Measurements from ENCODE around the gene ABHD2. TPM values are rescaled to one million over a fixed set of nuclear protein-coding genes. Genes with fewer than 3 reads are reported as not detected.
"Not testable (repeated sequence)": the region's sequence is repeated elsewhere in the genome, so short reads cannot be mapped to it uniquely, and the experiment has no call there.

Gene ABHD2
- total RNA-seq, 1 donor from 2014 or later = 32.3 TPM

GRCh38 chr15:89243691-89244573, 155.7 kb downstream of the ABHD2 start, which contains the start of gene FANCI:
Gene FANCI, plus strand, starts transcription at chr15:89243979. Its CDS starts 3,669 bp downstream, at chr15:89247648.
- Mint-ChIP-seq H3K27me3 (ENCODE audit: unreplicated experiment) (peaks cover 17% of the 10 kb centered on the region), H3K27ac (ENCODE audit: unreplicated experiment) (peak within 1 kb of the TSS; percentile 95), H3K4me1 (ENCODE audit: unreplicated experiment) (peaks cover 17% of the 10 kb centered on the region), H3K4me3 (ENCODE audit: unreplicated experiment) (peak within 1 kb of the TSS; percentile 97), H3K36me3 (ENCODE audit: low read depth, unreplicated experiment) (peaks cover 6% of the 10 kb centered on the region), H3K9me3 (ENCODE audit: unreplicated experiment) (no peaks in the 10 kb centered on the region)
- peak; percentile 91 for DNase-seq (ENCODE audit: low spot score)
- TF ChIP-seq, protein P1, sequence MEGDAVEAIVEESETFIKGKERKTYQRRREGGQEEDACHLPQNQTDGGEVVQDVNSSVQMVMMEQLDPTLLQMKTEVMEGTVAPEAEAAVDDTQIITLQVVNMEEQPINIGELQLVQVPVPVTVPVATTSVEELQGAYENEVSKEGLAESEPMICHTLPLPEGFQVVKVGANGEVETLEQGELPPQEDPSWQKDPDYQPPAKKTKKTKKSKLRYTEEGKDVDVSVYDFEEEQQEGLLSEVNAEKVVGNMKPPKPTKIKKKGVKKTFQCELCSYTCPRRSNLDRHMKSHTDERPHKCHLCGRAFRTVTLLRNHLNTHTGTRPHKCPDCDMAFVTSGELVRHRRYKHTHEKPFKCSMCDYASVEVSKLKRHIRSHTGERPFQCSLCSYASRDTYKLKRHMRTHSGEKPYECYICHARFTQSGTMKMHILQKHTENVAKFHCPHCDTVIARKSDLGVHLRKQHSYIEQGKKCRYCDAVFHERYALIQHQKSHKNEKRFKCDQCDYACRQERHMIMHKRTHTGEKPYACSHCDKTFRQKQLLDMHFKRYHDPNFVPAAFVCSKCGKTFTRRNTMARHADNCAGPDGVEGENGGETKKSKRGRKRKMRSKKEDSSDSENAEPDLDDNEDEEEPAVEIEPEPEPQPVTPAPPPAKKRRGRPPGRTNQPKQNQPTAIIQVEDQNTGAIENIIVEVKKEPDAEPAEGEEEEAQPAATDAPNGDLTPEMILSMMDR (IDR thresholded peaks at IDR 0.05; ENCODE audit: unreplicated experiment) = peak; percentile 26

- TF ChIP-seq, protein P1 (IDR thresholded peaks at IDR 0.05; ENCODE audit: unreplicated experiment) = no peak
- Mint-ChIP-seq H3K36me3 (ENCODE audit: low read depth, unreplicated experiment) (peaks cover 9% of the 10 kb centered on the region), H3K27me3 (ENCODE audit: unreplicated experiment) (peaks cover 17% of the 10 kb centered on the region), H3K4me3 (ENCODE audit: unreplicated experiment) (peak overlapping the region; percentile 97), H3K9me3 (ENCODE audit: unreplicated experiment) (no peaks in the 10 kb centered on the region), H3K4me1 (ENCODE audit: unreplicated experiment) (peaks cover 17% of the 10 kb centered on the region), H3K27ac (ENCODE audit: unreplicated experiment) (peak overlapping the region; percentile 95)
- DNase-seq (ENCODE audit: low spot score) = no peak
Measured at GRCh38 chr15:89244574-89244903, 156.3 kb downstream of the ABHD2 start.

DNA sequence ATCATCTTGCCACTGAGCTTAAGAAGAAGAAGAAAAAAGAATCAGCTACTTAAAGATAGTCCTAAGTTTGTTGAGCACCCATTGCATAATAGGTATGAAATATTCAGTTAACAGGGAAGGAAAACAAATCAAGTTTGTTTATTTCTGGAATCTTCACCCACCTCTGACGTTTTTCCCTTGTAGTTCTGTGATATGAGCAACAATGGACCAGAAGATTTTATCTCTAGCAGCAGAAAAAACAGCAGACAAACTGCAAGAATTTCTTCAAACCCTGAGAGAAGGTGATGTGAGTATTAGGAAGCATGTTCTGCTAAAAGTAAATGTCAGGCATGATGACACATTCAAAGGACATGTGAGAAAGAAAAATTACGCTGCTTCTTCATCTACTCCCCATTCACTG, 159.2 kb downstream of the ABHD2 start:
- Mint-ChIP-seq H3K4me1 (ENCODE audit: unreplicated experiment) (peaks cover 17% of the 10 kb centered on the region), H3K9me3 (ENCODE audit: unreplicated experiment) (no peaks in the 10 kb centered on the region), H3K36me3 (ENCODE audit: low read depth, unreplicated experiment) (peaks cover 9% of the 10 kb centered on the region), H3K27ac (ENCODE audit: unreplicated experiment) (no peak overlapping the region), H3K4me3 (ENCODE audit: unreplicated experiment) (no peak overlapping the region), H3K27me3 (ENCODE audit: unreplicated experiment) (peaks cover 10% of the 10 kb centered on the region)
- TF ChIP-seq, protein P1 (IDR thresholded peaks at IDR 0.05; ENCODE audit: unreplicated experiment) = no peak
- no peak for DNase-seq (ENCODE audit: low spot score)

DNA sequence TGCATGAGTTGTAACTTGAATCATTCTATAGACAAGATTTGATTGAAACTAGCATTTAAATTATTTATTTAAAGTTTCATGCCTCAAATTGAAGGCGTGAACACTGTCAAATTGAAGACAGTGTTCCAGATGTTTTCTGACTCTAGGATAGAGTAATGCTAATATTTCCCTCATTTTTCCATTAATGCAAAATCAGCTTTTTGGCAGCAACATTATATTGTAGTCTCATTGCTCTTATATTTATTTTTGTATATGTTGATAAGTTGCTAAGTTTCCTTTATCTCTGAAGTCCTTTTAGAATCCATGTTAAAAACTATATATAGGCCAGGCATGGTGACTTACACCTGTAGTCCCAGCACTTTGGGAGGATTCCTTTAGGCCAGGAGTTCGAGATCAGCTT, 160.3 kb downstream of the ABHD2 start:
- no peaks in the 10 kb centered on the region for H3K9me3 Mint-ChIP-seq (ENCODE audit: unreplicated experiment)
- TF ChIP-seq, protein P1 (IDR thresholded peaks at IDR 0.05; ENCODE audit: unreplicated experiment) = no peak
- H3K4me3 Mint-ChIP-seq (ENCODE audit: unreplicated experiment) = no peak overlapping the region
- H3K27ac Mint-ChIP-seq (ENCODE audit: unreplicated experiment) = no peak overlapping the region
- H3K4me1 Mint-ChIP-seq (ENCODE audit: unreplicated experiment) = peaks cover 11% of the 10 kb centered on the region
- peaks cover 4% of the 10 kb centered on the region for H3K27me3 Mint-ChIP-seq (ENCODE audit: unreplicated experiment)
- H3K36me3 Mint-ChIP-seq (ENCODE audit: low read depth, unreplicated experiment) = peaks cover 9% of the 10 kb centered on the region
- DNase-seq (ENCODE audit: low spot score) = no peak

DNA sequence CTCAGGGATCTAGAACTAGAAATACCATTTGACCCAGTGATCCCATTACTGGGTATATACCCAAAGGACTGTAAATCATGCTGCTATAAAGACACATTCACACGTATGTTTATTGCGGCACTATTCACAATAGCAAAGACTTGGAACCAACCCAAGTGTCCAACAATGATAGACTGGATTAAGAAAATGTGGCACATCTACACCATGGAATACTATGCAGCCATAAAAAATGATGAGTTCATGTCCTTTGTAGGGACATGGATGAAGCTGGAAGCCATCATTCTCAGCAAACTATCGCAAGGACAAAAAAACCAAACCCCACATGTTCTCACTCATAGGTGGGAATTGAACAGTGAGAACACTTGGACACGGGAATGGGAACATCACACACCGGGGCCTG, 161.9 kb downstream of the ABHD2 start:
- not testable (repeated sequence) for H3K9me3 Mint-ChIP-seq (ENCODE audit: unreplicated experiment); DNase-seq (ENCODE audit: low spot score); H3K27ac Mint-ChIP-seq (ENCODE audit: unreplicated experiment); H3K4me3 Mint-ChIP-seq (ENCODE audit: unreplicated experiment); H3K36me3 Mint-ChIP-seq (ENCODE audit: low read depth, unreplicated experiment); H3K27me3 Mint-ChIP-seq (ENCODE audit: unreplicated experiment); H3K4me1 Mint-ChIP-seq (ENCODE audit: unreplicated experiment)

Other genes with a start within 250 kb of the ABHD2 start
- gene HAPLN3, start 192.9 kb upstream of the ABHD2 start, total RNA-seq (ENCODE audit: unreplicated experiment) = 137 TPM
- 113 TPM for gene MFGE8, start 175.1 kb upstream of the ABHD2 start, total RNA-seq (ENCODE audit: unreplicated experiment)
- not detected for gene RLBP1, start 133.1 kb downstream of the ABHD2 start, total RNA-seq (ENCODE audit: unreplicated experiment)
- 28.6 TPM for gene FANCI, start 155.5 kb downstream of the ABHD2 start, total RNA-seq (ENCODE audit: unreplicated experiment)
- gene POLG, start 246.4 kb downstream of the ABHD2 start, total RNA-seq (ENCODE audit: unreplicated experiment) = 64.5 TPM

Data from endothelial cell (in vitro differentiated cells).